SK-N-SH (cell line): ENCODE data around the gene ANKRD11. TPM values are rescaled to one million over a fixed set of nuclear protein-coding genes. Genes with fewer than 3 reads are reported as not detected.
"Not testable (repeated sequence)": the region's sequence is repeated elsewhere in the genome, so short reads cannot be mapped to it uniquely, and the experiment has no call there.

Experiments
- CTCF ChIA-PET: fragments of 300-600, 350-600 bp; formaldehyde crosslinking; extraction: SDS; loops from one replicate; lab custom pipeline; 2021; lab: Yijun Ruan, JAX
- POLR2A ChIA-PET: fragments of 350-600 bp; sonication (Branson Sonifier 250); formaldehyde crosslinking; extraction: SDS; loops from one replicate; lab custom pipeline; 2020; ENCODE audit warnings: antibody characterized with exemption, inconsistent platforms; lab: Yijun Ruan, JAX
- DNase-seq: peaks from one replicate; pipeline ENCODE4 v3.0.0; 2012
- H2AFZ ChIP-seq: fragments of 200-600 bp; sonication (generic); 2 replicates; pipeline ENCODE4 v1.8.1; 2016; ENCODE audit warnings: antibody characterized with exemption, mild to moderate bottlenecking, low read depth
- H3F3A ChIP-seq: fragments of 200-600 bp; sonication (generic); replicated peaks from 2 replicates; pipeline ENCODE3; 2016; ENCODE audit warnings: antibody characterized with exemption, mild to moderate bottlenecking; ENCODE audit not compliant: insufficient read depth
- H3K27ac ChIP-seq, 2 experiments: fragments of 200-500 bp in 1 of 2; fragments of 200-600 bp in 1 of 2; sonication (Bioruptor generic) in 1 of 2; sonication (generic), shearing (Covaris generic) in 1 of 2; 2 replicates each; pipeline versions ENCODE4 v1.5.1 to v1.6.1; 2014 to 2016; ENCODE audit warnings: low read depth in 2 of 2, inconsistent platforms in 1 of 2, low read length in 1 of 2, mild to moderate bottlenecking in 1 of 2, mixed read lengths in 1 of 2
- H3K27me3 ChIP-seq: fragments of 200-600 bp; sonication (generic), shearing (Covaris generic); 2 replicates; pipeline ENCODE4 v1.6.1; 2016; ENCODE audit warnings: mixed run types; ENCODE audit not compliant: insufficient read depth
- H3K36me3 ChIP-seq, 2 experiments: fragments of 200-500 bp in 1 of 2; fragments of 200-600 bp in 1 of 2; sonication (Bioruptor generic) in 1 of 2; sonication (generic) in 1 of 2; replicated peaks in 1 of 2; 2 replicates each; pipeline versions ENCODE3 to v1.5.1; 2014 to 2016; ENCODE audit warnings: low read length in 1 of 2, mild to moderate bottlenecking in 1 of 2; ENCODE audit not compliant: insufficient read depth in 2 of 2, control insufficient read depth in 1 of 2
- H3K4me1 ChIP-seq, 2 experiments: fragments of 200-500 bp in 1 of 2; fragments of 200-600 bp in 1 of 2; sonication (Bioruptor generic) in 1 of 2; sonication (generic), shearing (Covaris generic) in 1 of 2; 2 replicates each; pipeline versions ENCODE4 v1.5.1 to v1.6.1; 2014 to 2016; ENCODE audit warnings: low read depth in 1 of 2, low read length in 1 of 2, mixed run types in 1 of 2; ENCODE audit not compliant: insufficient read depth in 2 of 2, control insufficient read depth in 1 of 2
- H3K4me2 ChIP-seq: fragments of 200-600 bp; sonication (generic), shearing (Covaris generic); 2 replicates; pipeline ENCODE4 v1.6.1; 2017; ENCODE audit warnings: mixed run types
- H3K4me3 ChIP-seq, 2 experiments: fragments of 200-500 bp in 1 of 2; fragments of 200-600 bp in 1 of 2; sonication (Bioruptor generic) in 1 of 2; sonication (generic), shearing (Covaris generic) in 1 of 2; 2 replicates each; pipeline versions ENCODE4 v1.5.1 to v1.8.1; 2014 to 2016; ENCODE audit warnings: low read depth in 2 of 2, inconsistent platforms in 1 of 2, low read length in 1 of 2, mild to moderate bottlenecking in 1 of 2, mixed read lengths in 1 of 2, moderate library complexity in 1 of 2
- H3K79me2 ChIP-seq: fragments of 200-600 bp; sonication (generic); 2 replicates; pipeline ENCODE4 v1.8.1; 2017; ENCODE audit warnings: mild to moderate bottlenecking; ENCODE audit not compliant: insufficient read depth
- H3K9ac ChIP-seq: fragments of 200-600 bp; sonication (generic); 2 replicates; pipeline ENCODE4 v1.6.1; 2017; ENCODE audit warnings: mixed run types
- H3K9me2 ChIP-seq: fragments of 200-600 bp; sonication (generic); 2 replicates; pipeline ENCODE4 v1.6.1; 2017; ENCODE audit warnings: mixed run types
- H3K9me3 ChIP-seq: fragments of 200-600 bp; sonication (generic); 2 replicates; pipeline ENCODE4 v1.6.1; 2017; ENCODE audit warnings: mixed run types, mild to moderate bottlenecking, moderate library complexity
- H4K20me1 ChIP-seq: fragments of 200-600 bp; sonication (generic); 2 replicates; pipeline ENCODE4 v1.6.1; 2017; ENCODE audit warnings: mild to moderate bottlenecking, mixed run types; ENCODE audit not compliant: insufficient read depth
- EZH2phosphoT487 ChIP-seq: fragments of 200-600 bp; sonication (generic); IDR thresholded peaks from 2 replicates; pipeline ENCODE4 v1.6.1; 2017; ENCODE audit warnings: low read depth, mixed run types, mild to moderate bottlenecking, antibody characterized with exemption, moderate library complexity, borderline replicate concordance
- FOSL2 ChIP-seq: IDR thresholded peaks from 2 replicates; pipeline ENCODE4 v1.4.0; 2012; ENCODE audit warnings: low read depth, mild to moderate bottlenecking, moderate library complexity, borderline replicate concordance
- FOXM1 ChIP-seq: IDR thresholded peaks from 2 replicates; pipeline ENCODE4 v1.4.0; 2012; ENCODE audit warnings: low read depth, mild to moderate bottlenecking
- RAD21 ChIP-seq: IDR thresholded peaks from 2 replicates; pipeline ENCODE4 v1.6.1; 2012; ENCODE audit warnings: mild to moderate bottlenecking, low read length
- RFX5 ChIP-seq: IDR thresholded peaks from 2 replicates; pipeline ENCODE4 v1.6.1; 2012; ENCODE audit warnings: mild to moderate bottlenecking, improper control_type of control experiment, low read length
- YY1 ChIP-seq: IDR thresholded peaks from 2 replicates; pipeline ENCODE4 v1.4.0; 2012; ENCODE audit warnings: low read depth, mild to moderate bottlenecking
- whole genome bisulfite sequencing: methylation state at CpG from one replicate; pipeline ENCODE4 v1.1.6; 2017; ENCODE audit warnings: low lambda C conversion rate; 5-methylcytosine and 5-hydroxymethylcytosine counted together
- polyA plus RNA-seq, 3 experiments: library from polyadenylated mRNA; depleted of rRNA; stranded (reverse); fragments of >200 nt; gene quantifications; 2 replicates each; pipeline ENCODE4 v1.2.3, GENCODE V29; 2012
- TF ChIP-seq, protein P1 (sequence below): IDR thresholded peaks from 2 replicates; pipeline ENCODE4 v1.4.0; 2012; ENCODE audit warnings: low read depth, borderline replicate concordance
- TF ChIP-seq, protein P2 (sequence below): fragments of 150-350 bp; IDR thresholded peaks from 2 replicates; pipeline ENCODE4 v1.6.1; 2016; ENCODE audit warnings: mild to moderate bottlenecking, low read depth, low read length
- TF ChIP-seq, protein P3 (sequence below): fragments of 150-350 bp; IDR thresholded peaks from 2 replicates; pipeline ENCODE4 v1.6.1; 2017; ENCODE audit warnings: antibody characterized with exemption, low read length, low read depth, borderline replicate concordance
- TF ChIP-seq, protein P4 (sequence below): IDR thresholded peaks from 2 replicates; pipeline ENCODE4 v1.4.0; 2012; ENCODE audit warnings: low read depth, borderline replicate concordance
- TF ChIP-seq, protein P5 (sequence below): IDR thresholded peaks from 2 replicates; pipeline ENCODE4 v1.4.0; 2012; ENCODE audit warnings: low read depth
- TF ChIP-seq, protein P6 (sequence below): fragments of 200-600 bp; sonication (generic); IDR thresholded peaks from 2 replicates; pipeline ENCODE4 v1.6.1; 2017; ENCODE audit warnings: antibody characterized with exemption, mild to moderate bottlenecking, moderate library complexity

The ANKRD11 gene
- polyA plus RNA-seq, 1 of the 3 experiments (the other 2 are of a cell fraction): 50.2 TPM

DNA sequence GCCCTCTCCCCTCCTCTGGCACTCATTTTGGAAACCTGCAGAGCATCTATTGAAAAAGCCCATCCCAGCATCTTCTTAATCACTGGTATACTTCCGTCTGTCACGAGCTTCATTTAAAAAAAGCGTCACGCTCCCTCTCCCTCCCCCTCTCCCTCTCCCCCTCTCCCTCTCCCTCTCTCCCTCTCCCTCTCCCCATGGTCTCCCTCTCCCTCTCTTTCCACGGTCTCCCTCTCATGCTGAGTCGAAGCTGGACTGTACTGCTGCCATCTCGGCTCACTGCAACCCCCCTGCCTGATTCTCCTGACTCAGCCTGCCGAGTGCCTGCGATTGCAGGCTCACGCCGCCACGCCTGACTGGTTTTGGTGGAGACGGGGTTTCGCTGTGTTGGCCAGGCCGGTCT, 28.5 kb downstream of the ANKRD11 start:
- H3K9me3 ChIP-seq, H3K36me3 ChIP-seq, H3K27me3 ChIP-seq, H3K4me2 ChIP-seq, H3K4me3 ChIP-seq, DNase-seq, POLR2A ChIA-PET, H3K9ac ChIP-seq, H2AFZ ChIP-seq, H3K9me2 ChIP-seq, H3K27ac ChIP-seq: not testable (repeated sequence)
- H3K79me2 ChIP-seq: peaks cover 99% of the 10 kb centered on the region
- 88% methylated on average over 11 of the region's 15 CpGs for WGBS
- H3F3A ChIP-seq: peaks cover 12% of the 10 kb centered on the region
- H4K20me1 ChIP-seq: peaks cover 79% of the 10 kb centered on the region
- peaks cover 4 to 15% of the 10 kb centered on the region in 2 experiments; a peak in 3 of 4 replicates for H3K4me1 ChIP-seq
- CTCF ChIA-PET: interaction anchor here (0.6 to 1.8 kb wide), 2 partner anchors 10 to 12 kb away, joined by 3 to 4 read pairs; no protein-coding TSS in a partner anchor

DNA sequence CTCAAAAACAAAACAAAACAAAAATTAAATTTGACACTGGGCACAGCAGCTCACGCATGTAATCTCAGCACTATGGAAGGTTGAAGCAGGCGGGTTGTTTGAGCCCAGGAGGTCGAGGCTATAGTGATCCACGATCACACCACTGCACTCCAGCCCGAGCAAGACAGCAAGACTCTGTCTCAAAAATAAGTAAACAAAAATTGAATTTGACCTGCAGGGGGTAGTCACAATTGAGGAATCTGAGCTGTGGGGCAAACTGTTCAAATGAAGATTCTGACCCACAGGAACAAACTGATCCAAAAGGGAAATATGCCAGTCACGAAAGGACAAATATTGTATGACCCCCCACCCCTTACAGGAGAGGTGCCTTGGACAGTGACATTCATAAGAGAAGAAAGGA, 29.8 kb downstream of the ANKRD11 start:
- Histone ChIP-seq H3K36me3 (no peaks in the 10 kb centered on the region), H3K9me3 (no peaks in the 10 kb centered on the region)
- POLR2A ChIA-PET: no interaction called here
- 94% methylated on average over 6 of the region's 6 CpGs for WGBS
- TF ChIP-seq FOXM1: no peak
- TF ChIP-seq, protein P1, sequence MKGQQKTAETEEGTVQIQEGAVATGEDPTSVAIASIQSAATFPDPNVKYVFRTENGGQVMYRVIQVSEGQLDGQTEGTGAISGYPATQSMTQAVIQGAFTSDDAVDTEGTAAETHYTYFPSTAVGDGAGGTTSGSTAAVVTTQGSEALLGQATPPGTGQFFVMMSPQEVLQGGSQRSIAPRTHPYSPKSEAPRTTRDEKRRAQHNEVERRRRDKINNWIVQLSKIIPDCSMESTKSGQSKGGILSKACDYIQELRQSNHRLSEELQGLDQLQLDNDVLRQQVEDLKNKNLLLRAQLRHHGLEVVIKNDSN: no peak
- no peak for TF ChIP-seq YY1
- no peak for TF ChIP-seq RAD21
- TF ChIP-seq, all 33 proteins: peak for 0
- Histone ChIP-seq H2AFZ (no peak overlapping the region), H4K20me1 (peaks cover 78% of the 10 kb centered on the region), H3K4me2 (no peak overlapping the region), H3K4me1 (peaks cover 4 to 15% of the 10 kb centered on the region in 2 experiments; a peak in 3 of 4 replicates), H3K27ac (no peak overlapping the region), H3K9ac (no peak overlapping the region), H3K9me2 (no peaks in the 10 kb centered on the region), H3K27me3 (no peaks in the 10 kb centered on the region), H3K4me3 (no peak overlapping the region), H3K79me2 (peaks cover 98% of the 10 kb centered on the region), H3F3A (peaks cover 12% of the 10 kb centered on the region)
- DNase-seq: no peak
- CTCF ChIA-PET: interaction anchor here (1.8 kb wide), 1 partner anchor 11 kb away, joined by 4 read pairs; no protein-coding TSS in a partner anchor

DNA sequence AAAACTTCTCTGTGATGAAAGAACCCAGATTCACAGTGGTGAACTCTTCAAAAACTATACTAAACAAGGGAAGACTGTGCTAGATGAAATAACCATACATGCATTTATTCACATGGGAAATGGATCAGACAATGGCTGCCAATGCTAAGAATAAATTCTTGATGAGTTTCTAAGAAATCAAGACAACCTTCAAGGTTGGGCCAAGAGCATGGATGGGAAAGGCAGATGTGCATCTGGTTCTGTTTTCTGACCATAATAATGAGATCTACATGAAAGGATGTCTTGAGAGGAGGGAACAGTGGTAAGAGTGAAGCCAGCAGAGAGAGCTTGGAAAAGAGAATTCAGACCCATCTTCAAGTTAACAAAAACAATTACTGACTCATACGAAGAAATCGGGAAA, 31.4 kb downstream of the ANKRD11 start:
- H3K9me3 ChIP-seq: no peaks in the 10 kb centered on the region
- no peaks in the 10 kb centered on the region for H3K36me3 ChIP-seq
- no peak overlapping the region for H3K4me3 ChIP-seq
- H3K79me2 ChIP-seq: peaks cover 93% of the 10 kb centered on the region
- DNase-seq: no peak
- no peak overlapping the region for H3K9ac ChIP-seq
- H2AFZ ChIP-seq: no peak overlapping the region
- H3K4me1 ChIP-seq: peaks cover 5 to 15% of the 10 kb centered on the region in 2 experiments; a peak in 3 of 4 replicates
- no peaks in the 10 kb centered on the region for H3K9me2 ChIP-seq
- H4K20me1 ChIP-seq: peaks cover 74% of the 10 kb centered on the region
- POLR2A ChIA-PET: no interaction called here
- H3K27ac ChIP-seq: peak overlapping the region; percentile 61 to 82
- peak overlapping the region; percentile 42; the same call in 1 of the 2 replicates for H3K4me2 ChIP-seq
- H3K27me3 ChIP-seq: no peaks in the 10 kb centered on the region
- CTCF ChIA-PET: no interaction called here
- WGBS: 93% methylated on average over 2 of the region's 2 CpGs
- H3F3A ChIP-seq: peaks cover 12% of the 10 kb centered on the region
- TF ChIP-seq, protein P2, sequence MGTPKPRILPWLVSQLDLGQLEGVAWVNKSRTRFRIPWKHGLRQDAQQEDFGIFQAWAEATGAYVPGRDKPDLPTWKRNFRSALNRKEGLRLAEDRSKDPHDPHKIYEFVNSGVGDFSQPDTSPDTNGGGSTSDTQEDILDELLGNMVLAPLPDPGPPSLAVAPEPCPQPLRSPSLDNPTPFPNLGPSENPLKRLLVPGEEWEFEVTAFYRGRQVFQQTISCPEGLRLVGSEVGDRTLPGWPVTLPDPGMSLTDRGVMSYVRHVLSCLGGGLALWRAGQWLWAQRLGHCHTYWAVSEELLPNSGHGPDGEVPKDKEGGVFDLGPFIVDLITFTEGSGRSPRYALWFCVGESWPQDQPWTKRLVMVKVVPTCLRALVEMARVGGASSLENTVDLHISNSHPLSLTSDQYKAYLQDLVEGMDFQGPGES: no peak
- TF ChIP-seq EZH2phosphoT487 (no peak), FOSL2 (no peak), RFX5 (no peak), FOXM1 (no peak)
- TF ChIP-seq, protein P3, sequence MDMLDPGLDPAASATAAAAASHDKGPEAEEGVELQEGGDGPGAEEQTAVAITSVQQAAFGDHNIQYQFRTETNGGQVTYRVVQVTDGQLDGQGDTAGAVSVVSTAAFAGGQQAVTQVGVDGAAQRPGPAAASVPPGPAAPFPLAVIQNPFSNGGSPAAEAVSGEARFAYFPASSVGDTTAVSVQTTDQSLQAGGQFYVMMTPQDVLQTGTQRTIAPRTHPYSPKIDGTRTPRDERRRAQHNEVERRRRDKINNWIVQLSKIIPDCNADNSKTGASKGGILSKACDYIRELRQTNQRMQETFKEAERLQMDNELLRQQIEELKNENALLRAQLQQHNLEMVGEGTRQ: no peak
- TF ChIP-seq, protein P4, sequence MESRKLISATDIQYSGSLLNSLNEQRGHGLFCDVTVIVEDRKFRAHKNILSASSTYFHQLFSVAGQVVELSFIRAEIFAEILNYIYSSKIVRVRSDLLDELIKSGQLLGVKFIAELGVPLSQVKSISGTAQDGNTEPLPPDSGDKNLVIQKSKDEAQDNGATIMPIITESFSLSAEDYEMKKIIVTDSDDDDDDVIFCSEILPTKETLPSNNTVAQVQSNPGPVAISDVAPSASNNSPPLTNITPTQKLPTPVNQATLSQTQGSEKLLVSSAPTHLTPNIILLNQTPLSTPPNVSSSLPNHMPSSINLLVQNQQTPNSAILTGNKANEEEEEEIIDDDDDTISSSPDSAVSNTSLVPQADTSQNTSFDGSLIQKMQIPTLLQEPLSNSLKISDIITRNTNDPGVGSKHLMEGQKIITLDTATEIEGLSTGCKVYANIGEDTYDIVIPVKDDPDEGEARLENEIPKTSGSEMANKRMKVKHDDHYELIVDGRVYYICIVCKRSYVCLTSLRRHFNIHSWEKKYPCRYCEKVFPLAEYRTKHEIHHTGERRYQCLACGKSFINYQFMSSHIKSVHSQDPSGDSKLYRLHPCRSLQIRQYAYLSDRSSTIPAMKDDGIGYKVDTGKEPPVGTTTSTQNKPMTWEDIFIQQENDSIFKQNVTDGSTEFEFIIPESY: no peak
- TF ChIP-seq, protein P5, sequence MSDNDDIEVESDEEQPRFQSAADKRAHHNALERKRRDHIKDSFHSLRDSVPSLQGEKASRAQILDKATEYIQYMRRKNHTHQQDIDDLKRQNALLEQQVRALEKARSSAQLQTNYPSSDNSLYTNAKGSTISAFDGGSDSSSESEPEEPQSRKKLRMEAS: no peak
- TF ChIP-seq, protein P6, sequence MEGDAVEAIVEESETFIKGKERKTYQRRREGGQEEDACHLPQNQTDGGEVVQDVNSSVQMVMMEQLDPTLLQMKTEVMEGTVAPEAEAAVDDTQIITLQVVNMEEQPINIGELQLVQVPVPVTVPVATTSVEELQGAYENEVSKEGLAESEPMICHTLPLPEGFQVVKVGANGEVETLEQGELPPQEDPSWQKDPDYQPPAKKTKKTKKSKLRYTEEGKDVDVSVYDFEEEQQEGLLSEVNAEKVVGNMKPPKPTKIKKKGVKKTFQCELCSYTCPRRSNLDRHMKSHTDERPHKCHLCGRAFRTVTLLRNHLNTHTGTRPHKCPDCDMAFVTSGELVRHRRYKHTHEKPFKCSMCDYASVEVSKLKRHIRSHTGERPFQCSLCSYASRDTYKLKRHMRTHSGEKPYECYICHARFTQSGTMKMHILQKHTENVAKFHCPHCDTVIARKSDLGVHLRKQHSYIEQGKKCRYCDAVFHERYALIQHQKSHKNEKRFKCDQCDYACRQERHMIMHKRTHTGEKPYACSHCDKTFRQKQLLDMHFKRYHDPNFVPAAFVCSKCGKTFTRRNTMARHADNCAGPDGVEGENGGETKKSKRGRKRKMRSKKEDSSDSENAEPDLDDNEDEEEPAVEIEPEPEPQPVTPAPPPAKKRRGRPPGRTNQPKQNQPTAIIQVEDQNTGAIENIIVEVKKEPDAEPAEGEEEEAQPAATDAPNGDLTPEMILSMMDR: no peak
- TF ChIP-seq, protein P1: no peak
